NCI-H345 treated with DMSO at 0.1 percent for 48 hours (cell line): ENCODE measurements around the gene CPPED1.

Experiments
- DNase-seq: peaks from one replicate; lab custom pipeline; 2025; ENCODE audit not compliant: unreplicated experiment; lab: John Stamatoyannopoulos, UW

The CPPED1 gene

GRCh38 chr16:12688951-12689850 is 114.5 kb downstream of the CPPED1 start:
- no peak for DNase-seq

GRCh38 chr16:12685806-12686205 is 117.9 kb downstream of the CPPED1 start:
- no peak for DNase-seq

GRCh38 chr16:12682432-12683165 is 121.1 kb downstream of the CPPED1 start:
- no peak for DNase-seq

GRCh38 chr16:12681653-12682052 is 122.0 kb downstream of the CPPED1 start:
- DNase-seq: no peak

- no peak for DNase-seq
Observed at GRCh38 chr16:12680531-12680930, 123.2 kb downstream of the CPPED1 start.

- no peak for DNase-seq
Observed at GRCh38 chr16:12679660-12680272, 123.9 kb downstream of the CPPED1 start.

- DNase-seq: no peak
Observed at GRCh38 chr16:12678983-12679382, 124.7 kb downstream of the CPPED1 start.

GRCh38 chr16:12677502-12677901 is 126.2 kb downstream of the CPPED1 start:
- no peak for DNase-seq

GRCh38 chr16:12675852-12676251 is 127.8 kb downstream of the CPPED1 start:
- no peak for DNase-seq

- DNase-seq: no peak
Observed at GRCh38 chr16:12675046-12675445, 128.6 kb downstream of the CPPED1 start.

GRCh38 chr16:12674524-12674923 is 129.2 kb downstream of the CPPED1 start:
- DNase-seq: no peak

- DNase-seq: no peak
Observed at GRCh38 chr16:12674071-12674470, 129.6 kb downstream of the CPPED1 start.

- no peak for DNase-seq
Observed at GRCh38 chr16:12673466-12673865, 130.2 kb downstream of the CPPED1 start.

- no peak for DNase-seq
Observed at GRCh38 chr16:12672986-12673385, 130.7 kb downstream of the CPPED1 start.

- DNase-seq: no peak
Observed at GRCh38 chr16:12669908-12670307, 133.8 kb downstream of the CPPED1 start.

- no peak for DNase-seq
Observed at GRCh38 chr16:12667909-12668308, 135.8 kb downstream of the CPPED1 start.

GRCh38 chr16:12664164-12664733 is 139.4 kb downstream of the CPPED1 start:
- DNase-seq: no peak

- DNase-seq: no peak
Observed at GRCh38 chr16:12661656-12662172, 142.0 kb downstream of the CPPED1 start.

GRCh38 chr16:12659871-12660270 is 143.8 kb downstream of the CPPED1 start:
- DNase-seq: no peak

- no peak for DNase-seq
Observed at GRCh38 chr16:12658506-12658905, 145.2 kb downstream of the CPPED1 start.

GRCh38 chr16:12655537-12655936 is 148.2 kb downstream of the CPPED1 start:
- DNase-seq: no peak
